T47D (cell line): ENCODE results near the gene IL12RB2.

Experiments
- DNase-seq, 2 experiments: peaks; one replicate each; pipeline versions ENCODE4 v3.0.0 to v3.0.0-alpha.2; 2011 to 2012; ENCODE audit warnings: low read depth in 1 of 2, low spot score in 1 of 2
- JUND ChIP-seq: IDR thresholded peaks from 2 replicates; pipeline ENCODE4 v1.6.1; 2012; ENCODE audit warnings: low read depth
- in situ Hi-C: cut with HindIII; loops from 2 replicates; pipeline ENCODE4 v1.10.0; 2016; ENCODE audit warnings: low sequenced_read_pairs, low pct_unique_long_range_greater_than_20kb

The IL12RB2 gene

DNA sequence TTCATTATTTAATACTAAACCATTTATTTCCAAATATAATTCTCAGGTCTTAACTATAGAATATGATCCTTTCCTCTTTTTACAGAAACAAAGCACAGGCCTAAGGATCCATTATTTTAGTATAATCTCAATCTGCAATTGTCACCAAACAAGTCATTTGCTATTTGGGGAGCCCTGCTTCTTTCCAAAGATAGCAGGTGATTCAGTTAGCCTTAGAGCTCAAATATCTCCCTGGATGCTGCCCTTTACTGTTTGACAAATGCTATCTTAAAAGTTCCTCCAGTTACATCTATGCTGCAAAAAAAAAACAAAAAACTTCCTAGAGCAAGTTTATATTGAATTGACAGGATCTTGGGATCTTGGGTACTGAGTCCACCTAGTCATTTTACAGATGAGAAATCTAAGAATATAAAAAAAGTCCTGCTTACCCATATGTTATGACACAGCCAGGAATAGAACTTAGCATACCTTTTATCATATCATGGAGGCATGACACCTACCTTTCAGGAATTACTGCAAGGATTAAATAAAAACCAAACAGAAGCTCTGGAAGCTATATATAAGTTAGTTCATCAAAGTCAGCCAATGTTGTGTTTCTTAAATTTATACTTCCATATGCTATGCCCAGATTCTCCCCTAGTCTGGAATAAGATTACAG is 113.3 kb downstream of the IL12RB2 start:
- in situ Hi-C loops: no loop called here
- no peak for DNase-seq
- no peak for TF ChIP-seq JUND

DNA sequence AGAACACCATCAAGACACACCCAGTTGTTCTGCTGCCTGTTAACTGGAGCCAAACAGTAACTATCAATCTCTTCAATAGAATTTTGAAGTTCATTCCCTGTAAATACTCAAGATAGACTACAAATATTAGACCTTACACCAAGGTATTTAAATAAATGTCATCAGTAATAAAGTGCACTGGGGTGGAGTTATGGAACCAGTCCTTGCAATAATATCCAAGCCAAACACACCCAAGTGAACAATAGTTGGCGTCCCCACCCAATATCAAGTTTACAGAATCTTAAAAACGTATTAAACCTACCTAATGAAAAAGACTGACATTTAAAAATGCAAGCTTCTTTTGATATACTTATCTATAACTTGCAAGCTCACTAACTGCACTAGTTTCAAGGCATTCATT is 119.8 kb downstream of the IL12RB2 start:
- in situ Hi-C loops: no loop called here
- no peak for TF ChIP-seq JUND
- no peak for DNase-seq

DNA sequence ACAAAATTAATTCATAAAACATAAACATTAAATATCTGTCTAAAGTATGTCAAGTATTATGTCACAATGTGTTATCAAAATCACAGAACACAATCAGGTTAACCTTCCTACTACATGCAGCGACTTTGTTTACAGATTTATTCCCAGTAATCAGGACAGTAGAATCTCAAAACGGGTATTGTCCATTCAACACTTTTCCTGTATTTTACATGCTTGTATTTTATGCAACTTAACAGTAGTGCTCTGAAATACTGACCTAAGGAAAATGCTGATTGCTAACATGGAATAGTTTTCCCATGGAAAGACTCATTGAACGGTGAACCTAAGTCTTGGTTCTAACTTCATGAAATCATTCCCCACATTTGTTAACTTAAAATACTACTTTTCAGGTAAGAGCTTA is 120.3 kb downstream of the IL12RB2 start:
- no peak for TF ChIP-seq JUND
- DNase-seq: no peak
- in situ Hi-C loops: no loop called here

DNA sequence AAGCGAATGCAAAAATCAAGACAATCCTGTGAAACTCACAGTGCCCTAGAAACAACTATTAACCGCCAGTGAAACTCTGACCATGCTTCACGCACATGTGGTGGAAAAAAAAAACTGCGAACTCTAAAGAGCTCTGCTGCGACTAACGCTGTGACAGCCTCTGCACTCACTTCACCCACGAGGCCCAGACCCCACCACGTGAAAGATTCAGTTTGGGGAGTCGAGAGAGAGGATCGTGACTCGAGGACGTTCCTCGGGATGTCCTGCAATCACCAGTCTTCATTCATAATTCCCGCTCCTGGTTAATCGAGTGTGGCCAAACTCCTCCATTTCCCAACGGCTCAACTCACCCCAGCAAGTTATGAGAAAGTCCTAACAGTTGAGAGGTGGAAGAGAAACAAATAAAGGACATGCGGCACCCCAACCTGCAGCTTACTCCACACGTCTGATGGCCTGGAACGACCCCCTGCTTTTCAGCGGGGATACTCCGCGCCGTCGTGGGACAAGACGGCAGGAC is 121.4 kb downstream of the IL12RB2 start:
- in situ Hi-C loops: no loop called here
- TF ChIP-seq JUND: no peak
- DNase-seq: no peak

DNA sequence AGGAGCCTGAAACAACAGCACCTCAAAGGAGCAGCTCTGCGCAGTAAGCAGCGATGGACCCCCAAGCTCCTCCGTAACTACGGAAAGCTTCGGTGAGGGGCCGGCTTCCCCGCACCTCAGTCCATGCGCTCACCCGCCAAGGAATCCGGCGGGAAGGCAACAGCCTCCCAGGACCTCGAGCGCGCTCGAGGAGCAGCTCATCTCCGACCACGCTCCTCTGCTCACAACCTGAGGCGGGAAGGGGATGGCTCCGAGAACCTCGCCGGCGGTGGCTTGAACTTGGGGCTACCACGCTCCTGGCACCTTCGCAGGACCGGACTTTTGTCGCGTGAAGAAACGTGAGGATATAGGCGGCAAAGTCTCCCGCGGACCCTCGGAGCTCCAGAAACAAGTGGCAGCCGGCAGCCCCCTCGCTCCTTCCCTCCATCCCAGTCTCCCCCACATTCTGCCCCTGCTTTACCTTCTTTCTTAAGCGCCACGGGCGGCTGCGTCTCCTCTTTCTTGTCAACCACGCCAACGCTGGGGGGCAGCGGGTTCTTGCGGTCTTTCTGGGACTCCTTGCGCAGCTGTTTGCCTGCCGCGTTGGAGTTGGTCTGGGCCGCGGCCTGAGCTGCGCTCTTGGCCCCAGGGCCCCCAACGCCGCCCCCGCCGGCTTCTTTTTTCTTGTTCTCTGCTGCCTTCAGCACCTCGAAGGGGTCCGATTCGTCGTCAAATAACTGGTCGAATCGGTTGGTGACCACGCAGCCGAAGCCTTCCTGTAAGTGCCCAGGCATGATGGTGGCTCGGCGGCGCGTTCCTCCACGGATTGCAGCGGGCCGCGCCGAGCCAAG is 122.1 kb downstream of the IL12RB2 start:
- in situ Hi-C loops: no loop called here
- DNase-seq: no peak
- TF ChIP-seq JUND: no peak

DNA sequence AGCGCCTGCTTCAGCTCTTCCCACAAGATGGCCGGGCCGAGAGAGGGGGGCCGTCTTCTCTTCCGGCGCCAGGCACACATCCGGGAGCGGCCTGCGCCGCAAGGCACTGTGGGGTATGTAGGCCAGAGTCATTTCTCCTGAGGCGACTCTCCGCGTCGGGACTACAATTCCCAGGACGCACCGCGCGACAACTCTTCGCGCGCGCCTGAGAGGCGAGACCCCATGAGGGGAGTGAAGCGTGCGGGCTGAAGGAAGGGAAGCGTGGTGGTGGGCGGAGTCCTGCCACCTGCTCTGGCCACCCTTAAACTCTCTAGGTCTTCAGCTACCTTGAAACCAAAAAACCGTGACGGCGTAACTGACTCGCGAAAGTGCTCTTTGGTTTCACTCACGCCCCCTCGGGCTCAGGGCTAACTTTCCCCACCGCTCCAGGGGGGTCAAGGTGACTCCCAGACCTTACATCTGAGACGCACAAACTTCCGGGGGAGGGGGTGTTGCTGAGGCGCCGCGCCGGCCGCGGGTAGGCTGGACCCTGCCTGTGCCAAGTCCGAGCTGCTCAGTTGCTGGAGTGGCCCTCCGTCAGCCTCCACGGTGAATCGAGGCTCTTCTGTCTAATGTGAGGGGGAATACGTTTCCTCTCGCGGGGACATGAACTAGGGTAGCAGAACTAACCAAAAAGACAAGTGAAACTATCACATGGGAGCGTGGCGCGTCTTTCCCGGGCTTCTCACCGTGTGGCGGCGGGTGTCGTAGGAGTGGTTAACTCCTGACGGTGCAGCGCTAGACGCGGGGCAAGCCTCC is 122.9 kb downstream of the IL12RB2 start, which contains the start of gene SERBP1:
SERBP1 (minus strand) TSS at position 45 of the 798 bp plus-strand sequence. CDS start 102 bp downstream, outside the sequence.
- TF ChIP-seq JUND: no peak
- DNase-seq: peak; percentile 72 to 97
- in situ Hi-C loops: no loop called here

DNA sequence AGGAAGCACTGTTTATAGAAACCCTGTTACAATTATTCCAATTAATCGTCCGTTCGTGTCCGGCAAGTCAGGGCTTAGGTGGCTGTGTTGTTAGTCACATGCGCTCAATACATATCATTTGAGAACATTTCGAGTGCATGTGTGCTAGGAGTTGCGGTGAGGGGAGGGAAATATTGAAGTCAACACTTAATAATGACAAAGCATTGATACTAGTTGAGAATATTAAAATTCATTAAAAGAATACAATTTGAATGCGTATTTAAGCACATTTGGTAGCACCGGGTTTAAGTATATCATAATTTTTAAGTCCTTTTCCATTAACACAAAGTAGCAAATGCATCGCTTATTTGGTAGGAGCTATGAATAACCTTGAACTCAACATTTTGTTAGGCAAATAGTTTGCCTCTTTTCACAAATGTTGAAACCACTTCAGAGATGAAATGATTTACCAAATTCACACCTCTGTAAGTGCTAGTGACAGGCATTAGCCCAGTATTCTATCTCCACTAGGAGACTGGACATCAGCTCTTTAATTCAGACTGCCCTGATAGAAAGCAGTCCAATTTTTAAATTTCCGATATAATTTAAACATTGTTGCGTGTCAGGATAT is 123.6 kb downstream of the IL12RB2 start:
- TF ChIP-seq JUND: no peak
- in situ Hi-C loops: no loop called here
- no peak for DNase-seq

DNA sequence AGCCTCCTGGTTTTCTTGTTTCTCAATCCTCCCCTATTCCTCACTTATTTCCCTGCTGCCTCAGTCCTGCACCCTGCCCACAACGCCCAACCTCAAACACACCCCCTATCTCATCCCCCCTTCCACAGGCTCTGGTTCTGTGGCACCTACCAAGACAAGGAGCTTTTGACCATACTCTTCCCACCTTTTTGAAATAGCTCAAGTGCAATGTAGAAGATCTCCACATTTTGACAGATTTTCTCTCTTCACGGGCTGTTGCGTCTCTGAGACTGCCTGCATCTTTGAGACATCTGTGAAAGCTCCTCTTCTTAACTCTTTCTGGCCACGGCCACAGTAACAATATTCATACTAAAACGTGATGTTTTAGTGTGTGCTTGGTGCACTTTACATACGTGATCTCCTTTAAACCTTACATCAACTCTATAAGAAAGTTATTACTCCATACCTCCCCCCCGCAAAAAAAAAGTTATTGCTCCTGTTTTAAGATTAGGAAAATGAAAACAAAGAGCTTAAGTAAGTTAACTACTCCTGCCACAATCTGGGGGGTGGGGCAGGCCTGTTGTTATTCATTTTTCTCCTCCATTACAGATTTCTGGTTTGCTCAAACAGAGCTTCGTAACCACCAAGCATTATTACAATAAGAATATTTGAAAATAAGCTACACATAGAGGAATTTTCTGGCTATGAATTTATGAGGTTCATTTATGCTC is 124.4 kb downstream of the IL12RB2 start:
- TF ChIP-seq JUND: no peak
- in situ Hi-C loops: no loop called here
- DNase-seq: no peak

DNA sequence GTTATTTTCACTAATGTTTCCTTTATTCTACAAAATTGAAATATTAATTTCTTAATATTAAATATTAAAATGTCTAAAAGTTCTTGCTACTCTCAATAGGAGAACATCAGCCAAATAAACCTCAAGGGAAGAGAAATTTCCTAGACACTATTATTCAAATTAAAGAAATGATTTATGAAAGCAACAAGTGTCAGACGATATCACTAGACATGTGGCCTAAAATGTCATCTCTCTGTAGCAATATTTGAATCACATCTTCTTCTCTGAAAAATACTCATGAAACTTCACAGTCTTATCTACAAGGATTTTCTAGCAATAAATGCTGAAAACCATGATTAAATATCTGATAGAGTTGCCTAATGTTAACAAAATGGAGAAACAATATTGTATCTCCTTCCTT is 125.1 kb downstream of the IL12RB2 start:
- no peak for TF ChIP-seq JUND
- in situ Hi-C loops: no loop called here

DNA sequence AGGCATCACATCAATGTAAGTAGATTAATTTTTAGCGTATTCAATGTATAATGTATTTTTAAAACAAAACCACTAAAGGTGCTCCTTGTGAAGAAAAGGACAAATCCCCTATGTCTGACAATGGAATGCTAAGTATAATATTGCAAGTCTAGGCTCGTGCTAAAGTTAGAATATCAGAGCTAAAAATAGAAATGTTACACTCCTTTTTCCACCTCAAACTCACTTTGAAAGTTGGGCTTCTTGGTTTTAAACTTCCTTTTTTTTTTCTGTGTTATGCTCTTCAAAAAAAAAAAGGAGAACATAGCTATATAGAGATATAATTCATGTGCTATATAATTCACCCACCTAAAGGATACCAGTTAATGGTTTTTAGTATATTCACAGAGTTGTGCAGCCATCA is 126.2 kb downstream of the IL12RB2 start:
- no peak for TF ChIP-seq JUND
- in situ Hi-C loops: no loop called here
- DNase-seq: no peak

More for the DNA sequence above, 125.1 kb downstream of the IL12RB2 start:
- DNase-seq: no peak

DNA sequence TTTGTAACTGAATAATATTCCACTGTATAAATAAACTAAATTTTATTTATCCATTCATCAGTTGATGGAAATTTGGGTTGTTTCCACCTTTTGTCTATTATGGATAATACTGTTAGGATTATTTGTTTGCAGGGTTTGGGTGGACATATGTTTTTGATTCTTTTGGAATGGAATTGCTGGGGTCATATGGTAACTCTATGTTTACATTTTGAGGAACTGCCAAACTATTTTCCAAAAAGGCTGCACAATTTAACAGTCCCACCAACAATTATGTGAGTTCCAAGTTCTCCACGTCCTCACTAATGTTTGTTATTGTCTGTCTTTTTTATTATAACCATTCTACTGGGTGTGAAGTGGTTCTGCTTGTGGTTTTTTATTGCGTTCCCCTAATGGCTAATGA is 126.8 kb downstream of the IL12RB2 start:
- no peak for TF ChIP-seq JUND
- in situ Hi-C loops: no loop called here
- DNase-seq: no peak
